Effector memory CD4-positive, alpha-beta T cell (primary cell): ENCODE measurements around the gene CREB5.
A peak's percentile ranks its signal among the peaks of the same experiment; 100 is the strongest.

ENCODE experiments used
- DNase-seq, 3 donors: peaks; one replicate each; pipeline ENCODE4 v3.0.0-alpha.2; 2020
- H3K27ac ChIP-seq: 2 replicates; pipeline ENCODE4 v1.7.0; 2013; ENCODE audit warnings: mild to moderate bottlenecking, low read length, moderate library complexity; ENCODE audit not compliant: insufficient read depth, poor library complexity, severe bottlenecking
- H3K27me3 ChIP-seq: replicated peaks from 2 replicates; pipeline ENCODE4 v1.7.0; 2013; ENCODE audit warnings: mild to moderate bottlenecking, low read length; ENCODE audit not compliant: insufficient read depth, control insufficient read depth, poor library complexity, severe bottlenecking
- H3K36me3 ChIP-seq: 2 replicates; pipeline ENCODE4 v1.7.0; 2013; ENCODE audit warnings: mild to moderate bottlenecking, low read length, moderate library complexity; ENCODE audit not compliant: control insufficient read depth, insufficient read depth
- H3K4me1 ChIP-seq: 2 replicates; pipeline ENCODE4 v1.7.0; 2013; ENCODE audit warnings: low read length, mild to moderate bottlenecking; ENCODE audit not compliant: control insufficient read depth, insufficient read depth, poor library complexity, severe bottlenecking
- H3K4me3 ChIP-seq: 2 replicates; pipeline ENCODE4 v1.7.0; 2013; ENCODE audit warnings: low read length, low read depth, mild to moderate bottlenecking; ENCODE audit not compliant: insufficient read depth, poor library complexity, severe bottlenecking
- H3K9me3 ChIP-seq: 2 replicates; pipeline ENCODE4 v1.7.0; 2013; ENCODE audit warnings: mild to moderate bottlenecking, low read length, moderate library complexity; ENCODE audit not compliant: control insufficient read depth

CREB5 gene

GRCh38 chr7:28850699-28851098 is 438.4 kb downstream of the CREB5 start:
- H3K27ac ChIP-seq = no peak overlapping the region
- H3K9me3 ChIP-seq = no peaks in the 10 kb centered on the region
- no peak overlapping the region for H3K4me3 ChIP-seq
- no peak for DNase-seq
- H3K27me3 ChIP-seq = peaks cover 12% of the 10 kb centered on the region
- H3K36me3 ChIP-seq = no peaks in the 10 kb centered on the region
- peaks cover 8% of the 10 kb centered on the region for H3K4me1 ChIP-seq

- DNase-seq = no peak
Observed at GRCh38 chr7:28853150-28853549, 440.8 kb downstream of the CREB5 start.

GRCh38 chr7:28853834-28854749 is 441.8 kb downstream of the CREB5 start:
- Histone ChIP-seq H3K27me3 (peaks cover 12% of the 10 kb centered on the region), H3K9me3 (no peaks in the 10 kb centered on the region), H3K27ac (no peak overlapping the region), H3K4me3 (peak overlapping the region; percentile 40), H3K4me1 (peaks cover 8% of the 10 kb centered on the region), H3K36me3 (no peaks in the 10 kb centered on the region)
- DNase-seq = peak in 1 of 3 donors; percentile 14

More at GRCh38 chr7:28853150-28853549, 440.8 kb downstream of the CREB5 start:
- Histone ChIP-seq H3K27me3 (peaks cover 12% of the 10 kb centered on the region), H3K9me3 (no peaks in the 10 kb centered on the region), H3K4me3 (no peak overlapping the region), H3K27ac (no peak overlapping the region), H3K36me3 (no peaks in the 10 kb centered on the region), H3K4me1 (peaks cover 8% of the 10 kb centered on the region)

- Histone ChIP-seq H3K27me3 (peaks cover 12% of the 10 kb centered on the region), H3K36me3 (no peaks in the 10 kb centered on the region), H3K27ac (no peak overlapping the region)
Observed at GRCh38 chr7:28854750-28855074, 442.4 kb downstream of the CREB5 start.

GRCh38 chr7:28855538-28856217 is 443.4 kb downstream of the CREB5 start:
- Histone ChIP-seq H3K4me3 (no peak overlapping the region), H3K27ac (no peak overlapping the region), H3K27me3 (peaks cover 12% of the 10 kb centered on the region), H3K4me1 (peaks cover 8% of the 10 kb centered on the region), H3K36me3 (no peaks in the 10 kb centered on the region), H3K9me3 (no peaks in the 10 kb centered on the region)
- DNase-seq = no peak

More at GRCh38 chr7:28854750-28855074, 442.4 kb downstream of the CREB5 start:
- H3K4me1 ChIP-seq = peaks cover 8% of the 10 kb centered on the region
- H3K9me3 ChIP-seq = no peaks in the 10 kb centered on the region
- DNase-seq = no peak
- no peak overlapping the region for H3K4me3 ChIP-seq

GRCh38 chr7:28856656-28857055 is 444.3 kb downstream of the CREB5 start:
- Histone ChIP-seq H3K27me3 (peaks cover 7% of the 10 kb centered on the region), H3K4me1 (peaks cover 8% of the 10 kb centered on the region), H3K4me3 (no peak overlapping the region), H3K9me3 (no peaks in the 10 kb centered on the region), H3K36me3 (no peaks in the 10 kb centered on the region), H3K27ac (no peak overlapping the region)
- DNase-seq = no peak

GRCh38 chr7:28858206-28858605 is 445.9 kb downstream of the CREB5 start:
- Histone ChIP-seq H3K4me1 (peaks cover 6% of the 10 kb centered on the region), H3K27ac (no peak overlapping the region), H3K9me3 (no peaks in the 10 kb centered on the region), H3K27me3 (peaks cover 4% of the 10 kb centered on the region), H3K4me3 (no peak overlapping the region), H3K36me3 (no peaks in the 10 kb centered on the region)
- DNase-seq = no peak

- Histone ChIP-seq H3K4me1 (peaks cover 2% of the 10 kb centered on the region), H3K4me3 (no peak overlapping the region), H3K9me3 (no peaks in the 10 kb centered on the region), H3K36me3 (no peaks in the 10 kb centered on the region), H3K27me3 (peaks cover 1% of the 10 kb centered on the region), H3K27ac (no peak overlapping the region)
- no peak for DNase-seq
Observed at GRCh38 chr7:28858895-28859294, 446.6 kb downstream of the CREB5 start.

GRCh38 chr7:28861825-28862224 is 449.5 kb downstream of the CREB5 start:
- DNase-seq = no peak
- Histone ChIP-seq H3K27ac (no peak overlapping the region), H3K27me3 (no peaks in the 10 kb centered on the region)

More at GRCh38 chr7:28861825-28862224, 449.5 kb downstream of the CREB5 start:
- Histone ChIP-seq H3K4me1 (no peaks in the 10 kb centered on the region), H3K9me3 (no peaks in the 10 kb centered on the region), H3K4me3 (no peak overlapping the region), H3K36me3 (no peaks in the 10 kb centered on the region)
